MM.1S (cell line): ENCODE results near the gene IL37.

ENCODE experiments used
- DNase-seq: peaks from one replicate; pipeline ENCODE4 v3.0.0-alpha.2; 2015
- H2AFZ ChIP-seq: fragments of 300-600 bp; sonication (generic); 2 replicates; pipeline ENCODE4 v1.6.0; 2016; ENCODE audit warnings: antibody characterized with exemption, low read length
- H3F3A ChIP-seq: fragments of 300-600 bp; sonication (generic); 2 replicates; pipeline ENCODE4 v1.6.1; 2016; ENCODE audit warnings: mild to moderate bottlenecking, antibody characterized with exemption, low read length, moderate library complexity, mixed read lengths; ENCODE audit not compliant: insufficient read depth
- H3K27ac ChIP-seq: fragments of 300-600 bp; sonication (generic); 2 replicates; pipeline ENCODE4 v1.5.1; 2016; ENCODE audit warnings: mild to moderate bottlenecking, low read length
- H3K27me3 ChIP-seq: fragments of 300-600 bp; sonication (generic); replicated peaks from 2 replicates; pipeline ENCODE4 v1.6.0; 2016; ENCODE audit warnings: low read length; ENCODE audit not compliant: insufficient read depth
- H3K36me3 ChIP-seq: fragments of 300-600 bp; sonication (generic); replicated peaks from 2 replicates; pipeline ENCODE4 v1.6.1; 2016; ENCODE audit warnings: mild to moderate bottlenecking, low read length, mixed read lengths; ENCODE audit not compliant: insufficient read depth
- H3K4me1 ChIP-seq: fragments of 300-600 bp; sonication (generic); 2 replicates; pipeline ENCODE4 v1.6.1; 2016; ENCODE audit warnings: low read length, mixed read lengths
- H3K4me2 ChIP-seq: fragments of 300-600 bp; sonication (generic); 2 replicates; pipeline ENCODE4 v1.6.0; 2016; ENCODE audit warnings: low read depth, low read length
- H3K4me3 ChIP-seq: fragments of 300-600 bp; sonication (generic); 2 replicates; pipeline ENCODE4 v1.5.1; 2016; ENCODE audit warnings: low read length, mixed read lengths
- H3K79me2 ChIP-seq: fragments of 300-600 bp; sonication (generic); 2 replicates; pipeline ENCODE4 v1.6.1; 2016; ENCODE audit warnings: mixed run types, low read length, mixed read lengths
- H3K9ac ChIP-seq: fragments of 300-600 bp; sonication (generic); 2 replicates; pipeline ENCODE4 v1.6.1; 2016; ENCODE audit warnings: low read length, mixed read lengths
- H3K9me2 ChIP-seq: fragments of 300-600 bp; sonication (generic); replicated peaks from 2 replicates; pipeline ENCODE4 v1.6.1; 2016; ENCODE audit warnings: mild to moderate bottlenecking, low read length, mixed read lengths; ENCODE audit not compliant: insufficient read depth
- H3K9me3 ChIP-seq: fragments of 300-600 bp; sonication (generic); replicated peaks from 2 replicates; pipeline ENCODE4 v1.6.1; 2016; ENCODE audit warnings: mild to moderate bottlenecking, low read length, mixed read lengths; ENCODE audit not compliant: insufficient read depth
- H4K20me1 ChIP-seq: fragments of 300-600 bp; sonication (generic); 2 replicates; pipeline ENCODE4 v1.6.1; 2016; ENCODE audit warnings: mild to moderate bottlenecking, low read length, moderate library complexity, mixed read lengths; ENCODE audit not compliant: insufficient read depth
- EZH2 ChIP-seq: fragments of 300-600 bp; sonication (generic); optimal IDR thresholded peaks from 2 replicates; pipeline ENCODE3; 2017; ENCODE audit warnings: low read depth, mild to moderate bottlenecking, antibody characterized with exemption, low read length, mixed read lengths
- EZH2phosphoT487 ChIP-seq: fragments of 300-600 bp; sonication (generic); IDR thresholded peaks from 2 replicates; pipeline ENCODE4 v1.6.1; 2018; ENCODE audit warnings: antibody characterized with exemption, low read length
- TF ChIP-seq, protein P1 (sequence below): fragments of 300-600 bp; sonication (generic); IDR thresholded peaks from 2 replicates; pipeline ENCODE4 v1.5.1; 2016; ENCODE audit warnings: antibody characterized with exemption, low read length, mixed read lengths

Gene IL37

DNA sequence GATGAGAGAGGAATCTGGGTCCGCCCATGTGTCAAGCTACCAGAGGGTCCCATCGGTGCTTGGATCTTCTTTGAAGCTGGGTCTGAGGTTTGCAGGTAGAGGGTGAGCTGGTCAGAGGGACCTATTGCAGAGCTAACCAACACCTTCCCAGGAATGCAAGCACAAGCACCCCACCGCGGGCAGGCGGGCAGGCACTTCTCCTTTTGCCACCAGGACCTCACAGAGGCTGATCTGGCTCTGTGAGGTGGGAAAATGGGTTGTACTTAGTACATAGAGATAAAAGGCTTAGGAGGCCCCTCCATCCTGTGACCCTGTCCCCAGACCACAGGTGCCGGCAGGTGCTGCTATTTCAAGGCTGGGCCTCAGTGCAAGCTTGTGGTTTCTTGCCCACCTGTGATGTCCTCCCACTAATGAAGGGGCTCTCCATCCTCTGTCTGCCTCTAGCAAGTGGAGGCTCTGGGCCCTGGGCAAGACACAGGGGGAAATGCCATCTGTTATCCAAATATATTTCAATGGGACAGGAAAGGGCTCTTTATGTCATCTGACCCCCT, 31.4 kb upstream of the IL37 start:
- Histone ChIP-seq H2AFZ (no peak overlapping the region), H3K9ac (no peak overlapping the region), H4K20me1 (no peaks in the 10 kb centered on the region), H3K4me3 (no peak overlapping the region), H3K36me3 (no peaks in the 10 kb centered on the region), H3K79me2 (no peaks in the 10 kb centered on the region), H3K27me3 (no peaks in the 10 kb centered on the region), H3K9me2 (no peaks in the 10 kb centered on the region), H3K9me3 (no peaks in the 10 kb centered on the region), H3F3A (no peaks in the 10 kb centered on the region), H3K27ac (no peak overlapping the region), H3K4me2 (no peak overlapping the region), H3K4me1 (peaks cover 1% of the 10 kb centered on the region)
- no peak for TF ChIP-seq EZH2phosphoT487
- TF ChIP-seq EZH2 = no peak
- TF ChIP-seq, protein P1, sequence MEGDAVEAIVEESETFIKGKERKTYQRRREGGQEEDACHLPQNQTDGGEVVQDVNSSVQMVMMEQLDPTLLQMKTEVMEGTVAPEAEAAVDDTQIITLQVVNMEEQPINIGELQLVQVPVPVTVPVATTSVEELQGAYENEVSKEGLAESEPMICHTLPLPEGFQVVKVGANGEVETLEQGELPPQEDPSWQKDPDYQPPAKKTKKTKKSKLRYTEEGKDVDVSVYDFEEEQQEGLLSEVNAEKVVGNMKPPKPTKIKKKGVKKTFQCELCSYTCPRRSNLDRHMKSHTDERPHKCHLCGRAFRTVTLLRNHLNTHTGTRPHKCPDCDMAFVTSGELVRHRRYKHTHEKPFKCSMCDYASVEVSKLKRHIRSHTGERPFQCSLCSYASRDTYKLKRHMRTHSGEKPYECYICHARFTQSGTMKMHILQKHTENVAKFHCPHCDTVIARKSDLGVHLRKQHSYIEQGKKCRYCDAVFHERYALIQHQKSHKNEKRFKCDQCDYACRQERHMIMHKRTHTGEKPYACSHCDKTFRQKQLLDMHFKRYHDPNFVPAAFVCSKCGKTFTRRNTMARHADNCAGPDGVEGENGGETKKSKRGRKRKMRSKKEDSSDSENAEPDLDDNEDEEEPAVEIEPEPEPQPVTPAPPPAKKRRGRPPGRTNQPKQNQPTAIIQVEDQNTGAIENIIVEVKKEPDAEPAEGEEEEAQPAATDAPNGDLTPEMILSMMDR = no peak
- DNase-seq = no peak

DNA sequence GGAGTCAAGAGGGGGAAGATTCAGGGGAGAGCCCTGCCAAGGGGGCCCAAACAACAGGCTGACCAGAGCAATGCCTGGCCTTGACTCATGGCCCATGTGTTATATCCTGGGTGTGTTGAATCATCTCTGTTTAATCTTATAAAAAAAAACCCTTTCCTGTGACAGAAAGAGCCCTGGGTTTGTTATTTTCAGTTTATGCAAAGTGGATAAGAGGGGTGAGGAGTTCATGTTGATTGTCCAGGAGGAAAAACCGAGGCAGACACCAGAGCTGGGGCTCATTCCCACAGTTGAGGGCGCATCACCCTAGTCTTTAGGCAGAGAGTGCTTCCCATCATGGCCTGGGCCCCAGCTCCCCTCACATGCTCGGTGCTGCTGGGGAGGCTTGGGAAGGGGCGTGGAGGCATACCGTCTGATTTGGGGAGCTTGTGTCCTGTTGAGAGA, 30.9 kb upstream of the IL37 start:
- Histone ChIP-seq H3K36me3 (no peaks in the 10 kb centered on the region), H3K27ac (no peak overlapping the region), H3K4me2 (no peak overlapping the region), H3K79me2 (no peaks in the 10 kb centered on the region), H3K27me3 (no peaks in the 10 kb centered on the region), H3K9me3 (no peaks in the 10 kb centered on the region), H3K4me1 (peaks cover 4% of the 10 kb centered on the region), H3K9ac (no peak overlapping the region), H3K9me2 (no peaks in the 10 kb centered on the region), H3K4me3 (no peak overlapping the region), H3F3A (no peaks in the 10 kb centered on the region), H4K20me1 (no peaks in the 10 kb centered on the region), H2AFZ (no peak overlapping the region)
- no peak for TF ChIP-seq EZH2
- TF ChIP-seq, protein P1 = no peak
- no peak for TF ChIP-seq EZH2phosphoT487
- no peak for DNase-seq

DNA sequence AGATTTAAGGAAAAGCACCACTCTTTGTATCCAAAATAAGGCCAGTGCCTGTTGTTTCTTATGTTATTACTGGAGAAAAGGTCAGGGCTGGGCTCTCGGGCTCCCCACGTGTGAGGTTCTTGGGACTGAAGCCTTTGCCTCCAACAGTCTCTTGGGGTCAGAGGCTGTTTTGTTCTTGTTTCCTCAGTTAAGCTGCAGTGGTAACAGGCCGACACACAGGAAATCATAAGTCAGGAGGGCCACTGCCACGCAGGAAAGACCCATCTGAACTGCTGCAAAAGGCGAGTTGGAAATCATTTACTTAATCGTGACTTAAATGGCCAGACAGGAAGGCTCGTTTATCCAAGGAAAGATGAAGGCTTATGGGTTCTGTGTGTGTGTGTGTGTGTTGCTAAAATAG, 30.3 kb upstream of the IL37 start:
- no peak for TF ChIP-seq EZH2
- TF ChIP-seq EZH2phosphoT487 = no peak
- TF ChIP-seq, protein P1 = no peak

More for the DNA sequence above, 30.3 kb upstream of the IL37 start:
- Histone ChIP-seq H3K27ac (no peak overlapping the region), H2AFZ (no peak overlapping the region), H3K4me3 (no peak overlapping the region), H3K9me3 (no peaks in the 10 kb centered on the region), H3K9me2 (no peaks in the 10 kb centered on the region), H3K27me3 (no peaks in the 10 kb centered on the region), H3K36me3 (no peaks in the 10 kb centered on the region), H4K20me1 (no peaks in the 10 kb centered on the region), H3K4me1 (peaks cover 10% of the 10 kb centered on the region), H3K9ac (no peak overlapping the region), H3K4me2 (no peak overlapping the region), H3F3A (no peaks in the 10 kb centered on the region), H3K79me2 (no peaks in the 10 kb centered on the region)
- no peak for DNase-seq
